CD4-positive, alpha-beta T cell treated with Interferon alpha-2 for 1 hour (primary cell): ENCODE measurements around the gene GGA1.
"Not testable (repeated sequence)": the region's sequence is repeated elsewhere in the genome, so short reads cannot be mapped to it uniquely, and the experiment has no call there.

ENCODE experiments used
- DNase-seq, 2 donors: peaks; one replicate each; pipeline ENCODE4 v3.0.0-alpha.2; 2020 to 2022

Gene GGA1

DNA sequence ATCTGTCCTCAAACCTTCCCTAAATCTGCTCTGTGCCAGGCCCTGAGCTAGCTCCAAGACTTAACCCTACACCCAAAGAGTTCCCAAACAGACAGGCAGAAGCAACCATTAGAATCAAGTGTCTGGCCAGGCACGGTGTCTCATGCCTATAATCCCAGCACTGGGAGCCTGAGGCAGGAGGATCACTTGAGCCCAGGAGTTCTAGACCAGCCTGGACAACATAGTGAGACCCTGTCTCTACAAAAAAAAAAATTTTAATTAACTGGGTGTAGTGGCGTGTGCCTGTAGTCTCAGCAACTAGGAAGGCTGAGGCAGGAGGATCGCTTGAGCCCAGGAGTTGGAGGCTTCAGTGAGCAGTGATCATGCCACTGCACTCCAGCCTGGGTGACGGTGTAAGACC is 47.9 kb downstream of the GGA1 start:
- not testable (repeated sequence) for DNase-seq

DNA sequence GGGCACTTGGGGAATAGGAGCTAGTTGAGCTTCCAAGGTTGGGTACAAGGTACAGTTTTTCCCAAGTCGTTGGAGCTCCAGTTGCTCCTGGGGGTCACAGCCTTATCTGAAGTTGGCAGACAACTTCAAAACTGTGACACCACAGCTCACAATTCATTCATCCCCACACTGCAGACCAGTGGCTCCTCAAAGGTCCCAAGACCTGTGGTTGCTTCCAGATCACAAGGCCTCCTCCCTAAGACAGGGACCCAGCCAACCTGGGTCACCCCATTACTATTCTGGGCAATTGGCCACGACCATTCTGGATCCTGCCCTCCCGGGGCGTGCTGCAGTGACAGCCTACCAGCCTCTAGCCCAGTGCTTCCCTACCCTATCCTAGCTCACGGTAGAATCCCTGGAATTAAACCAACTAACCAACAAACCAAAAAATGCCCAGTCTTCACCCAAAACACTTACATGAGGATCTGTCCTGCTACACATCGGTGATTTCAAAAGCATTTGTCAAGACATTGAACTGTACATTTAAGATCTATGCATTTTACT is 49.0 kb downstream of the GGA1 start:
- no peak for DNase-seq

DNA sequence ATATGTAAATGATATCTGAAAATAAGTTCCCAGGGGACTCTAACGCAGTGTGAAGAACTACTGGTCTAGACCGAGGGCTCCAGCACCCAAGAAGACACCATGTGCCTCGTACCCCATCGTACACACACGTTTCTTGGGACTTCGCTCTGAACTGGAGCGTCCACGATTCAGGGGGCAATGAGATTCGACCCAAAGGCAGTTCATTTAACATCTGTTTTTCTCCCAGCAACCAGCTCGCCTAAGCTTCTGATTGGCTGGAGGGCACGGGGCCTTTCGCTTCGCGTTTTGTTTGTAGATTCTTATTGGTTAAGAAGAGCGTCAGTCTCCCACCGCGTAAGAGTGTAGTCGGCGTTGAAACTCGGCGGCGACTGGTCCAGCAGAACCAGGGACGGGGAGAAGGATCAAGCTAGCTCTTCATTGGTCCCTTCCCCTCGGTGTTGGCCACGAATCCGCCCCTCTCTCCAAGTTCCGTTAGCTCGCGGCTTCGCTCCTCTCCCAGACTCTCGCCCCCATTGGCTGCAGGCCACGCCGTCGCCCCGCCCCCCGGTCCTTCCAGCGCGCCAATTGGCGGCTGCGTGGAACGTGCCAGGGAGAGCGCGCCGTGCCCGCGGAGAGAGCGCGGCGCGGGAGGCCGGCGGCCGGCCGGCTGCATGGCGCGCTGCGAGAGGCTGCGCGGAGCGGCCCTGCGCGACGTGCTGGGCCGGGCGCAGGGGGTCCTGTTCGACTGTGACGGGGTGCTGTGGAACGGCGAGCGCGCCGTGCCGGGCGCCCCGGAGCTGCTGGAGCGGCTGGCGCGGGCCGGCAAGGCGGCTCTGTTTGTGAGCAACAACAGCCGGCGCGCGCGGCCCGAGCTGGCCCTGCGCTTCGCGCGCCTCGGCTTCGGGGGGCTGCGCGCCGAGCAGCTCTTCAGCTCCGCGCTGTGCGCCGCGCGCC is 49.8 kb downstream of the GGA1 start, which contains the start of gene PDXP:
TSS of gene PDXP (plus strand) at position 591 of the 933 bp plus-strand sequence. CDS start at position 651, 60 bp downstream.
- peak; percentile 99 for DNase-seq

DNA sequence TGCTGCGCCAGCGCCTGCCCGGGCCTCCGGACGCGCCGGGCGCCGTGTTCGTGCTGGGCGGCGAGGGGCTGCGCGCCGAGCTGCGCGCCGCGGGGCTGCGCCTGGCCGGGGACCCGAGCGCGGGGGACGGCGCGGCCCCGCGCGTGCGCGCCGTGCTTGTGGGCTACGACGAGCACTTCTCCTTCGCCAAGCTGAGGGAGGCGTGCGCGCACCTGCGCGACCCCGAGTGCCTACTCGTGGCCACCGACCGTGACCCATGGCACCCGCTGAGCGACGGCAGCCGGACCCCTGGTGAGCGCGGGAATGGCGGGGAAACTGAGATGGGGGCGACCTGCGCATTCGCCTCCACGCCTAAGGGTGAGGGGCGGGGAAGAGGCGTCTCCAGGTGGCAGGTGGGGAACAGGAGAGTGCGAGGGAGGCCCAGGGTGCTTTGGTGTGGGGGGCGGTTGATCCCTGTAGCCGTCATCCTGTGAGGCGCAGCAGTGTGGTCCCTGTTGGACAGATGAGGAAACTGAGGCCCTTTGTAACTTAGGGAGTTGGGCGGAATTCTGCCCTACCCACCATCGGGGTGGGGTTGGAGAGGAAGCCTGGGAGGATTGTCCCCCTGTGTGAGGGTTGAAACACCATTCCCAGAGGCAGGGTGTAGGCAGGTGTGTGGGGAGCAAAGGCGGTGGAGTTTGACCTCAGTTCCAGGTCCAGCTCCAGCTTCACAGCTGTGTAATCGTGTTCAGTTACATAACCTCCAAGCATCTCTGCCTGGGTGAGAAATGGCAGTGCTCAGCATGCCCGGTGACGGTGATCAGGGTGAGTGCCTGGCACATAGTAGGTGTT is 50.6 kb downstream of the GGA1 start:
- peak; percentile 25 to 38 for DNase-seq

DNA sequence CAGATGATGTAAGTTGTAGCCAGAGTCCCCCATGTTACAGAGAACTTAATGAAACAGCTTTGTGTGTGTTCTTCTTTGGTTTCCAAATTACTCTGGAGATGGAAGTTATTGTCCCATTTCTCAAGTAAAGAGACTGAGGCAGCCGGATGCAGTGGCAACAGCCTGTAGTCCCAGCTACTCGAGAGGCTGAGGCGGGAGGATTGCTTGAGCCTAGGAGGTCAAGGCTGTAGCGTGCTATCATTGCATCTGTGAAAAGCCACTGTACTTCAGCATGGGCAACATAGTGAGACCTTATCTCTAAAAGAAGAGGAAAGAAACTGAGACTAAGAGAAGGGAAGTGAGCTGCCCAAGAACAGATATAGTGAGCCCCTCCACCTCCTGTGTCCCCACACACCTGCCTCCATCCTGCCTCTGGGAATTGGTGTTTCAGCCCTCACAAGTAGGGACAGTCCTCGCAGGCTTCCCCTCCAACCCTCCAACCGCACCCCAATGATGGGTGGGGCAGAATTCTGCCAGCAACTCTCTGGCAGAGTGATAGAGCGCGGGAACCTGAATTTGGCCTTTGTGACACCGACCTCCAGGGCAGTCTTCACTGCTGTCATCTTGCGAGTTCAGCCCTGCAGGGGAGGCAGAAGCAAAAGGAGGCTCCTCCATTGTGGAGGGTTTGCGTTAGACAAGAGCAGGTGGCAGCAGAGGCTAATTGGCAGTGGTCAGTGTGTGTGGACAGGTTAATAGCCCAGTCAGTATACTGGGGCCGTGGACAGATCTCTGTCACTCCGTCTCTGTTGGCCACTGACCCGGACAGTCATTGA is 51.5 kb downstream of the GGA1 start:
- DNase-seq: no peak

DNA sequence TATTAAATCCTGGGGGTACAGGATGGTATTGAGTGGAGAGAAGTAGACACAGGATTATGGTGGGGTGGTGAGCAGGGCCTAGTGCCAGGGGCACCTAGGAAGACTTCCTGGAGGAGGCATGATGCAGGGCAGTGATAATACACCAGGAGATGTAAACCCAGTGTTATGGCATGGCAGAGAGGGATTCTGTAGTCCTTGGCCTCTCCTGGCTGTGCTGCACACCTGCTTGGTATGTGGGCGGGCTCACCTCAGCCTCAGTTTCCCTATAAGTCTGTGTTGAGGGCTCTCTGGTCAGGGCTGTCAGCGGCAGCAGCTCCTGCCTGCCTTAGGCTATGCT is 52.0 kb downstream of the GGA1 start:
- no peak for DNase-seq

DNA sequence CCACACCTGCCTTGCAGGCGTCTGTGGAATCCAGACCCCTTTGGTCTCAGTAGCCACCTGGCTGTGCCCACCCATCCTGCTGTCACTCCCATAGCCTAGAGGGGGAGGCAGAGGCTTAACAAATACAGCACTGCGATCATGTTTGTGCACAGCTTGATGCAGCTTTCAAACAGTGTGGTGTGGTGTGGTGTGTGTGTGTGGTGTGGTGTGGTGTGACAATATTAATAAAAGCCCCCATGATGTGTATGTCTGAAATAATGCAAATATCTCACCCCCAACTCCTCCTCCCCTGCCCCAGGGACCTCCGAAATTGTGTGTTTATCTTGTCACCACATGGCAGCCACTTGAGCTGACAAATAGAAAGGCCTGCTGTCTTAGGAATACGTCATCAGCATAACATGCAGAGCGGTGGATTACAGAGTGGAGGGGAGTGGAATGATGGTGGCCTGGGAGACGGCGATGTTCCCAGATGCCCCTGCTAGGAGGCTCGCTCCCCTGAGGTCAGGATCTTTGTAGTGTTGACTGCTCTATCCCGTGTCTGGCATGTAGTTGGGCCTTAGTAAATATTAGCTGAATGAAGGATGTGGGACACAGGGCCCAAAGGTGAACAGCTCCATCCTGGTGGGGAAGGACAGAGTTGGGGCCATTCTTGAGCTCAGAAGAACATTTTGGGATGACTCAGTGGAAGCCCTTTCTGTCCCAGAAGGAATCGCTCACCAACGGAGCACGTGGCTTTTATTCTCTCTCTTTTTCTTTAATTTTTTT is 52.7 kb downstream of the GGA1 start:
- DNase-seq: peak; percentile 25 to 56

DNA sequence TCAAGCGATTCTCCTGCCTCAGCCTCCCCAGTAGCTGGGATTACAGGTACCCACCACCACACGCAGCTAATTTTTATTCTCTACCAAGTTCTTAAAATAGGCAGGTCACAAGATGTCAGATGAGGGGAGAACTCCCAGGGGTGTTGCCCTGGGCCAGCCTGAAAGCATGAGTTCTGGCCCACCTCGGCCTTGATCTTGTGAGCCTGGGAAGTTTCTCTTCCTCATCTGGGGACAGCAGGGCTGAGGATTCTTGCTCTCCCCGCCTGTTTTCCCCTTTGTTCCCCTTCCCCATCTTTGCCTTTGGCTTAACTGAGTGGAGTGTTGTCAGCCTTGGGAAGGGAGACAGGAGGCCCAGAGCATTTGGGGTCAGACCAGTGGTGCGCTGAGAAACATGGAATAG is 53.4 kb downstream of the GGA1 start:
- DNase-seq: no peak

DNA sequence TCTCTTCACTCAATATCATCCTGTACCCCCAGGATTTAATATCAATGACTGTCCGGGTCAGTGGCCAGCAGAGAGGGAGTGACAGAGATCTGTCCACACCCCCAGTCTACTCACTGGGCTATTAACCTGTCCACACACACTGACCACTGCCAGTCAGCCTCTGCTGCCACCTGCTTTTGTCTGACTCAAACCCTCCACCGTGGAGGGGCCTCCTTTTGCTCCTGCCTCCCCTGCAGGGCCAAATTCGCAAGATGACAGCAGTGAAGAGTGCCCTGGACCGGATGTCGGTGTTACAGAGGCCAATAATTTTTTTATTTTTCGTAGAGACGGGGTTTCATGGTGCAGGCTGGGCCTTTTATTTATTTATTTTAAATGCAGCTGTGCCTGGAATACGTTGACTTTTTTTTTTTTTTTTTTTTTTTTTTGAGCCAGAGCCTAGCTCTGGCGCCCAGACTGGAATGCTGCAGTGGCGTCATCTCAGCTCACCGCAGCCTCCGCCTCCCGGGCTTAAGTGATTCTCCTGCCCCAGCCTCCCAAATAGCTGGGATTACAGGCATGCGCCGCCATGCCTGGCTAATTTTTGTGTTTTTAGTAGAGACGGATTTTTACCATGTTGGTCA is 55.0 kb downstream of the GGA1 start:
- no peak for DNase-seq

DNA sequence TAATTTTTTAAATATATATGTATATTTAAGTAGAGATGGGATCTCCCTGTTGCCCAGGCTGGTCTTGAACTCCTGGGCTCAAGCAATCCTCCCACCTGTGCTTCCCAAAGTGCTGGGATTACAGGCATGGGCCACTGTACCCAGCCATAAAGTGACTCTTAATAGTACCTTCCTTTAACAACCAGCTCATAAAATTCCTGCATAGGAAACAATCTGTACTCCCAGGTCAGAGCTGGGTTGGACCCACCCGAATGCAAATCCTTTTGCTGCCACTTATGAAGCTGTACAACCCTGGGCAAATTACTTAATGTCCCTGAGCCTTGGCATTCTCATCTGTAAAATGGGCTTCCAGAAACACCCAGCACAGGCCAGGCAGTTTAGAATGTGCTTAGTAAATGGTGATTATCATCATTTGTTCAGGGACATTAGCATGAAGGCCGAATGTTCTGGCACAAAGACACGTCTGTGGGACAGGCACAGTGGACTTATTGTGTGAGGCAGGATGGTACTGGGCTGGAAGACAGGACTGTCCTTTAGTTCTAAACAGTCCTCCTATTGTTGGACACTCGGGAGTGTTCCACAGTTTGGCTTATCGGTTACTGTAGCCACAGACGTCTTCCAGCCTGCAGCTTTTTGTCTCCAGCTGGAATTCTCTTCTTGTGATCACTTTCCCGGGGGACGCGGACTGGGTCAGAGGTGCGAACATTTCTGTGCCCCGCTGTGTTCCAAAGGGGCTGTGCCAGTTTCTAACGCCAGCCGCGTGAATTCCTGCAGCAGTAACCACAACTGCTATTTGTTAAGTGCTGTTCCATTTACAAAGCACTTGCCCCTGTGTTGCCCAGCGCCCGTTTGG is 55.8 kb downstream of the GGA1 start:
- no peak for DNase-seq

DNA sequence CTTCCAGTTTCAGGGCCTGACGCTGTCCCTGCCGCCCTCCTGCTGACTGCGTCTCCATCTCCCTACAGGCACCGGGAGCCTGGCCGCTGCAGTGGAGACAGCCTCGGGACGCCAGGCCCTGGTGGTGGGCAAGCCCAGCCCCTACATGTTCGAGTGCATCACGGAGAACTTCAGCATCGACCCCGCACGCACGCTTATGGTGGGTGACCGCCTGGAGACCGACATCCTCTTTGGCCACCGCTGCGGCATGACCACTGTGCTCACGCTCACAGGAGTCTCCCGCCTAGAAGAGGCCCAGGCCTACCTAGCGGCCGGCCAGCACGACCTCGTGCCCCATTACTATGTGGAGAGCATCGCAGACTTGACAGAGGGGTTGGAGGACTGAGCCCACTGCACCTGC is 56.9 kb downstream of the GGA1 start:
- DNase-seq: no peak

DNA sequence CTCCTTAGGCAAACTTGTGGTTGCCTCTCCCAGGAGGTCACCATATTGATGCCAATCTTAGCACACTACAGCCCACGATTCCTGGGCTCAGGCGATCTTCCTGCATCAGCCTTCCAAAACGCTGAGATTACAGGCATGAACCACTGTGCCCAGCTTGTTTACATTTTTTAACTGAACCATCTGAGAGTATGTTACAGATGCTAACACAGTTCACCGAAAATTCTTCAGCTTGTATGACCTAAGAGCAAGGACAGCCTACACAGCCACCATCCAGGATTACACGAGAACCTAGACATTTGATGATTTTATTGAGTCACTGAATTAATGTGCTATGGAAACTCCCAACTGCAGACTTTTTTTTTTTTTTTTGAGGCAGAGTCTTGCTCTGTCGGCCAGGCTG is 61.0 kb downstream of the GGA1 start:
- DNase-seq: no peak

DNA sequence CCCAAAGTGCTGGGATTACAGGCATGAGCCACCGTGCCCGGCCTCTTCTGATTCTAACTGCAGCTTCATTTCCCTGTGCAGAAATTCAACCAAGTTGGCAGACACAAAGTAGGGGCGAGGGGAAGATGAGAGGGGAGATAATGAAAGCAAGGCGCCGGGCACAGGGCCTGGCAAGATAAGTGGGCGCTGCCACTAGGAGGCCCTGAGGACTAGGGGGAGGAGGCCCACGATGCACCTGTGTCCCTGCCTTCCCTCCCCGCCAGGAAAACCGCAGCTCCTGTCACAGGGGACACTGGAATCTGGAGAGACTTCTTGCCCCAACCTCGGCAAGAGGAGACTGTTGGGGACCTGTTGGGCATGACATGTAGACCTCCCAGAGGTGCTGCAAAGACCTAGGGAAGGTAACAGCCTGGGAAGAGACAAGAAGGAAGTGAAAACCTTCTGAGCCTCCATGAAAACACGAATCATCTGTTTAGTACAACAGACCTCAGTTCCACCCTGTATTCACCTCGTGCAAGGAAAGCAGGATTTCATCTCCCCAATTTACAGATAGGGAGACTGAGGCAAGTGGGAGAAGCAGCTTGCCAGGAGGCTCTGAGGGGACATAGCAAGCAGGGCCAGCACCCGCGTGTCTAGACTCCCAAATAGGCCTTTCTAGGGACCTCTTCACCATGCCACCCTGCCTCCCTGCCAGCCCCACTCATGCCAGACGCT is 63.7 kb downstream of the GGA1 start:
- DNase-seq: peak in 1 of 2 donors; percentile 6

DNA sequence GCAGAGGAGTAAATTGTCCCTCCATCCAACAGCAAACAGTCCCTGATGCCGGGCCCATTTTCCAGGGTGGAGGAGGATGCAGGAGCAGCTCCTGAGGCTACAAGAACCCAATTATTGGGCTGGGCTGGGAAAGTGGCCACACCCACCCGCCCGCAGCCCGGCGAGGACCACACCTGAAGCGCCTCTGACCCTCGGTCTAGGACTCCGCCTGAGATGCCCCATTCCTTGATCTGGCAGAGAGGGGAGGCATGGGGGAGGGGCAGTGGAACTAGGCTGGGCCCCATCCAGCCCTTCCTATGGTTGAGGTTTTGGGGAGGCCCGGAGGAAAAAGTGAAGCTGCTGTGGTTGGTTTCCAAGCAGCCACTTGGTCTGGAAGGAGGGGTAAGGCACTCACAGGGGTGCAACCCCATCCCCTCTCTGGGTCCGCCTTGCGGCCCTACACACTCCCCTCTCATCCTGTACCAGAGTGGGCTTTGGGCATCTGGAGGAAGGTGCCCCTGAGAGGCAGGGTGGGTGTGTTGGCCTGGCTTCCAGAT is 64.4 kb downstream of the GGA1 start:
- DNase-seq: no peak

DNA sequence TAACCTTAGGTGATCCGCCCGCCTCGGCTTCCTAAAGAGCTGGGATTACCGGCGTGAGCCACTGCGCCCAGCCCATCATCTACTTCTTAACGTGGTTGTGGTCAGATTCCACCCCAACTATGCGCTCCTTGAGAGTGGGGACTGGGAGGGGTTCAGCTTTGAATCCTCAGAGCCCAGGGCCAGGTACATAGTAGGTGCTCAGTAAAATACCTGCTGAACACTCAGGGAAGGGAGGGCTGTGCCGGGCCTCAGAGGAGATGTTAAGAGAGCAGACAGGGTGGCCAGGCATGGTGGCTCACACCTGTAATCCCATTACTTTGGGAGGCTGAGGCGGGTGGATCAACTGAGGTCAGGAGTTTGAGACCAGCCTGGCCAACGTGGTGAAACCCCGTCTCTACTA is 65.6 kb downstream of the GGA1 start:
- DNase-seq: no peak

DNA sequence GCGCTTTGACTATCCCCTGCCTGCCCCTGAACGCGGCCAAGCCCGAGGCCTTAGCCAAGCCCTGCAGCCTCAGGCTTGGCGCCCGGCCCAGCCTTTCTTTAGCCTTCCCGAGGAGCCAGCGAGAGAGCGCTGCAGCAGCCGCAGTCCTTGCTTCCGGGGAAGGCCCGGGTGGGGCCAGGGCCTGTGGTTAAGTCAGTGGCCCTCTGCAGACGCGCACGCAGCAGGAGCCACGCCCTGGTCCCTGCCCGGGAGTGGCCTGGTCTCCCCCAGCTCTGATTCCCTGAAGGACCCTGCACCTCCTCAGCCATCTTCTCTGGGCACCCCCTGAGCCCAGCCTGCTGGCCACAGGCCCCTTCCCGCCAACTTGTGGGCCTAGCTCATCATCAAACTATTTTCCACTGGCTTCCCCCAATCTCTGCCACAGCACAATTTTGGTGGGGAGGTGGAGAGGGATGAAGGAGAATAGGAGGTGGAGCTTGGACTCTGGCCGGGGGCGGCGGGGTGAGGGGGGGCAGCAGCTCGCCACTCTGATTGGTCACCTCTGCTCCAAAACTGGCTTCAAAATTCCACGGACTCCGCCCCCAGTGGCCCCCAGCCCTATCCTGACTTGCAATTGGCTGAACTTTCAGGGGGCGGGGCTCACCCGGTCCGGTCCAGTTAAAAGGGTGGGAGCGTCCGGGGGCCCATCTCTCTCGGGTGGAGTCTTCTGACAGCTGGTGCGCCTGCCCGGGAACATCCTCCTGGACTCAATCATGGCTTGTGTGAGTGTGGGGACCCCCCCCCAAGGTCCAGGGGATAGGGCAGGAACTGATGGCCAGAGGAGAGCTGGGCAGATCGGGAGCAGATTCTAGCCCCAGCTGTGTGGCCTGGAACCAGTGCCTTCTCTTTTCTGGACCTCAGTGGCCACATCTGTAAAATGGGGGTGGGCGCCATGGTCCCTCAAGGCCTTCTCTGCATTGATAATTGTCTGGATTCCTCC is 66.6 kb downstream of the GGA1 start, which contains the start of gene LGALS1:
TSS of gene LGALS1 (plus strand) at position 686 of the 979 bp plus-strand sequence. CDS start at position 753, 67 bp downstream.
- DNase-seq: peak; percentile 73 to 74

DNA sequence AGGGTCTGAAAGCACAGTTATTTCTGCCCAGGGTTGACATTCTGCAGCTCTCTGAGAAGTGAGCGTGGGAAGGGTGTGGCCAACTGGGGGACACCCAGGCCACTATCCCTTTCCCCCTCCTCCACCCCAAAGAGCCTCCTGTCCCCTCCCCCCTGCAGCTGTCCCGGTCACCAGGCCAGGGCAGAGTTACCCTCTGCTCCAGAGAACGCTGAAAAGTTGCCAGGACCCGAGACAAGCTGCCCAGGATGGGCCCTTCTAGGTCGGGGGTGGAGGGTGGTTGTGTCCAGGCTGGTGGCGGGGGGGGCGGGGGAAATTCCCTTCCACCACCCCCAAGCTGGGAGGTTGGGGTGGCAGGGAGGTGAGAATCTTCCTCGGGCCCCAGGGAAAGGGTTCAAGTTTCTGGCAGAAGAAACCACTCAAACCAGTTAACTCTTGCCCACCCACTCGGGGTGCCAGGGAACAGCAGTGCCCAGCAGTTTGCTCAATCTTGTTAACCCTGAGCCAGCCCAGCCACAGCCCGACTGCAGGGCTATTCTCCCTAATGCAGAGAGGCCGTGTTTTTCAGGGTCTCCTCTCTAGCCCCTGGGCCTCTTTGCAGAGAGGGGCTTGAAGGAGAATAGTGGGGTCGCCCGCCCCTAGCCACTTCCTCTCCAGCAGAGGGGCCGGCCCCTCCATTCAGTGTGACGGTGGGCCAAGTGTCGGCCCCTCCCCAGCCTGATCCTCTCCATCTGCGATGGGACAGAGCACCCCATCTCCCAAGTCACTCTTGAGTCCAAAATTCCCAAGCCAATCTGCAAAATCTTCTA is 67.5 kb downstream of the GGA1 start:
- DNase-seq: peak; percentile 3 to 37
